H7 (cell line): ENCODE data around the gene RAB37. TPM values are rescaled to one million over a fixed set of nuclear protein-coding genes. Genes with fewer than 3 reads are reported as not detected.

Experiments
- total RNA-seq: library from RNA; depleted of rRNA; stranded (reverse); fragments of >200 nt; shearing (Covaris generic); gene quantifications from 2 replicates; pipeline ENCODE4 v1.2.3, GENCODE V29; 2014; rRNA removed

The RAB37 gene
- total RNA-seq, 1 experiment from 2014 or later, result 2.5 TPM

Other genes with a start within 250 kb of the RAB37 start
- not detected in 2 replicates for gene CD300LB, start 205.8 kb upstream of the RAB37 start, total RNA-seq
- not detected in 2 replicates for gene CD300C, start 191.1 kb upstream of the RAB37 start, total RNA-seq
- not detected in 2 replicates for gene CD300H, start 169.7 kb upstream of the RAB37 start, total RNA-seq
- gene CD300LD, start 145.0 kb upstream of the RAB37 start, total RNA-seq, result not detected in 2 replicates
- 0.03 TPM in 1 of 2 replicates, not detected in the other for gene CD300E, start 113.5 kb upstream of the RAB37 start, total RNA-seq
- gene CD300LF, start 24.3 kb upstream of the RAB37 start, total RNA-seq, result not detected in 2 replicates
- gene NHERF1, start 11.4 kb downstream of the RAB37 start, total RNA-seq, result 63.1 and 79.1 TPM in 2 replicates
- gene NAT9, start 39.1 kb downstream of the RAB37 start, total RNA-seq, result 47.9 and 73.3 TPM in 2 replicates
- not detected in 2 replicates for gene GRIN2C, start 122.6 kb downstream of the RAB37 start, total RNA-seq
- gene FDXR, start 135.7 kb downstream of the RAB37 start, total RNA-seq, result 4.9 and 9.7 TPM in 2 replicates
- 0.52 TPM in 1 of 2 replicates, not detected in the other for gene FADS6, start 156.4 kb downstream of the RAB37 start, total RNA-seq
- 0.59 and 1.3 TPM in 2 replicates for gene USH1G, start 186.0 kb downstream of the RAB37 start, total RNA-seq
- not detected in 2 replicates for gene OTOP2, start 187.0 kb downstream of the RAB37 start, total RNA-seq
- gene OTOP3, start 198.6 kb downstream of the RAB37 start, total RNA-seq, result not detected in 2 replicates
- 2.1 and 7.8 TPM in 2 replicates for gene HID1, start 235.5 kb downstream of the RAB37 start, total RNA-seq